Ovary (tissue), 9 donors: ENCODE results near the gene CHST9. TPM values are rescaled to one million over a fixed set of nuclear protein-coding genes. Genes with fewer than 3 reads are reported as not detected.

Experiments
- DNase-seq, 5 donors: peaks; one replicate each; pipeline ENCODE4 v3.0.0-alpha.2; 2019 to 2020
- H3K27ac ChIP-seq, 2 donors: fragments of 200-600 bp; one replicate each; pipeline versions ENCODE4 v1.5.1 to v1.8.0; 2019 to 2022
- H3K27me3 ChIP-seq: fragments of 200-600 bp; one replicate; pipeline ENCODE4 v1.8.0; 2022
- H3K36me3 ChIP-seq: fragments of 200-600 bp; sonication (generic); one replicate; pipeline ENCODE4 v1.5.1; 2019
- H3K4me1 ChIP-seq: one replicate; pipeline ENCODE4 v1.8.1; 2013; ENCODE audit warnings: mild to moderate bottlenecking, moderate library complexity; ENCODE audit not compliant: insufficient read depth
- H3K4me3 ChIP-seq: fragments of 200-600 bp; sonication (generic); one replicate; pipeline ENCODE4 v1.5.1; 2017
- H3K9me3 ChIP-seq, 2 donors: fragments of 200-600 bp in 1 of 2; sonication (generic) in 1 of 2; one replicate each; pipeline versions ENCODE4 v1.5.1 to v1.8.1; 2013 to 2019; ENCODE audit warnings: mild to moderate bottlenecking in 1 of 2, moderate library complexity in 1 of 2
- EP300 ChIP-seq: sonication (generic); formaldehyde crosslinking; IDR thresholded peaks from one replicate; pipeline ENCODE4 v1.6.1; 2017; ENCODE audit warnings: antibody characterized with exemption
- POLR2A ChIP-seq: fragments of 450-650 bp; IDR thresholded peaks from one replicate; pipeline ENCODE4 v1.6.1; 2017; ENCODE audit warnings: antibody characterized with exemption, mild to moderate bottlenecking, moderate library complexity
- WGBS, 3 donors: extraction: QIAGEN DNeasy Blood & Tissue Kit in 1 of 3; methylation state at CpG; one replicate each; pipeline versions ENCODE4 v1.1.5 to v1.1.7; 2013 to 2017; 5-methylcytosine and 5-hydroxymethylcytosine counted together
- intact Hi-C, 4 donors: fragments of 100-400 bp; cut with DNase I; formaldehyde crosslinking; loops; one replicate each; pipeline versions ENCODE4 v1.11.0 to v1.15.1; 2022 to 2023
- polyA plus RNA-seq, 2 donors: library from polyadenylated mRNA; stranded (reverse); fragments of 200-250 nt in 1 of 2; fragments of 350-450 nt in 1 of 2; fragmentation: Illumina TruSeq in 1 of 2; extraction: RNeasy Lipid Tissue Mini Kit (QIAGEN cat#74804) in 1 of 2; gene quantifications; one replicate each; pipeline ENCODE4 v1.2.3, GENCODE V29; 2013 to 2014
- total RNA-seq, 7 donors: library from RNA; depleted of rRNA in 2 of 7; stranded (reverse); fragments of >200 nt in 2 of 7; fragmentation: NEBNext Ultra II Directional in 3 of 7; extraction: Animal tissue kit (Norgen Biotek cat#: 25700) in 3 of 7; gene quantifications; one replicate each; pipeline versions ENCODE4 v1.1.0 to v1.2.4, GENCODE V29; 2016 to 2023
- TF ChIP-seq, protein P1 (sequence below), 3 donors: fragments of 450-650 bp in 2 of 3; fragments of 200-600 bp in 1 of 3; IDR thresholded peaks; one replicate each; pipeline versions ENCODE4 v1.5.1 to v1.8.0; 2016 to 2022; ENCODE audit warnings: antibody characterized with exemption in 3 of 3, mild to moderate bottlenecking in 1 of 3
- donor health status: DM: no; HTN: no; CAD: no; lungs with moderate emphysema.
- donor health status: DM: no; HTN: no; CAD: no.
- donor health status: Bipolar disorder and iron deficiency.
- donor health status: DM: yes; HTN: yes; CAD: no.
- donor health status: DM: no; HTN: no; CAD: no.
- donor health status: DM: yes; HTN: yes; CAD: no.

The CHST9 gene
- total and polyA plus RNA-seq, 9 donors, result 0.02 to 3.6 (median 0.12) TPM; not detected in 1

DNA sequence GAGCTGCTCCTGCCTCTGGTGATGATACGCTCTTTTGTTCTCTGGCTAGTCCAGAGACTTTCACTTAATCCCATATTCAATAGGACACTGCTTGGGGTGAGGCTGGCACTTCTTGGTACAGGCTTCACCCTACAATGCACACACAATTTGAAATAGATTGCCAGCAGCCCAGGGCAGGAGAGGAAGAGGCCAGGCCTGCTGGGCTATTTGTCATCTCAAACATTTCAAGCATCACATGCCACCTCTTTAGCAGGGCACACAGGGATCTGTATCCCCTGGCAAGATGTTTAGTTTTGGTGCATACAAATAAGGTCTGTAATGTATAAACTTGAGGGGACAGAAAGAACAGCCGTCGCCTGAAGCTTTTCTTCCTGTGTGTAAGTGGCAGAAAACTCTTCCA, 120.4 kb downstream of the CHST9 start:
- DNase-seq, result no peak
- Histone ChIP-seq H3K9me3 (no peaks in the 10 kb centered on the region), H3K27ac (no peak overlapping the region), H3K27me3 (no peaks in the 10 kb centered on the region), H3K4me1 (no peaks in the 10 kb centered on the region), H3K36me3 (no peaks in the 10 kb centered on the region), H3K4me3 (no peak overlapping the region)
- TF ChIP-seq, protein P1, sequence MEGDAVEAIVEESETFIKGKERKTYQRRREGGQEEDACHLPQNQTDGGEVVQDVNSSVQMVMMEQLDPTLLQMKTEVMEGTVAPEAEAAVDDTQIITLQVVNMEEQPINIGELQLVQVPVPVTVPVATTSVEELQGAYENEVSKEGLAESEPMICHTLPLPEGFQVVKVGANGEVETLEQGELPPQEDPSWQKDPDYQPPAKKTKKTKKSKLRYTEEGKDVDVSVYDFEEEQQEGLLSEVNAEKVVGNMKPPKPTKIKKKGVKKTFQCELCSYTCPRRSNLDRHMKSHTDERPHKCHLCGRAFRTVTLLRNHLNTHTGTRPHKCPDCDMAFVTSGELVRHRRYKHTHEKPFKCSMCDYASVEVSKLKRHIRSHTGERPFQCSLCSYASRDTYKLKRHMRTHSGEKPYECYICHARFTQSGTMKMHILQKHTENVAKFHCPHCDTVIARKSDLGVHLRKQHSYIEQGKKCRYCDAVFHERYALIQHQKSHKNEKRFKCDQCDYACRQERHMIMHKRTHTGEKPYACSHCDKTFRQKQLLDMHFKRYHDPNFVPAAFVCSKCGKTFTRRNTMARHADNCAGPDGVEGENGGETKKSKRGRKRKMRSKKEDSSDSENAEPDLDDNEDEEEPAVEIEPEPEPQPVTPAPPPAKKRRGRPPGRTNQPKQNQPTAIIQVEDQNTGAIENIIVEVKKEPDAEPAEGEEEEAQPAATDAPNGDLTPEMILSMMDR (IDR thresholded peaks at IDR 0.05), result no peak
- TF ChIP-seq EP300 (no peak), POLR2A (no peak)
- 56 to 73% (median 64%) methylated on average over 3 of the region's 3 CpGs for WGBS, 3 donors
- intact Hi-C loops, result no loop called here

DNA sequence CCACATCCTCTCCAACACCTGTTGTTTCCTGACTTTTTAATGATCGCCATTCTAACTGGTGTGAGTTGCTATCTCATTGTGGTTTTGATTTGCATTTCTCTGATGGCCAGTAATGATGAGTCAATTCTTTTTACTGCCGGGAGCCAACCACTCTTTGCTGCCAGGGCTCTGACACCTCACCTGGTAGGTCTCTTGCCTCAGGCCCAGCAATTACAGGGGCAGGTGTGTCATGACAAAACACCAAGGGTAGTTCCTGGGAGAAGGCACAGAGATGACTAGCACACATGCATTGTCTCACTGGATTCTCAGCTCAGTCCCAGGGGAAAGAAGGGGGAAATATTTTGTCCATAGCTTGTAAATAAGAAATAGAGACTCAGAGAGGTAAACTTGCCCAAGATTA, 122.3 kb downstream of the CHST9 start:
- Histone ChIP-seq H3K4me3 (no peak overlapping the region), H3K36me3 (no peaks in the 10 kb centered on the region), H3K27ac (no peak overlapping the region), H3K4me1 (no peaks in the 10 kb centered on the region), H3K9me3 (no peaks in the 10 kb centered on the region), H3K27me3 (no peaks in the 10 kb centered on the region)
- intact Hi-C loops, result no loop called here
- 84 to 86% (median 85%) methylated on average over 2 of the region's 2 CpGs for WGBS, 3 donors
- TF ChIP-seq, protein P1 (IDR thresholded peaks at IDR 0.05), result no peak
- no peak for TF ChIP-seq POLR2A
- no peak for TF ChIP-seq EP300
- DNase-seq, result no peak

DNA sequence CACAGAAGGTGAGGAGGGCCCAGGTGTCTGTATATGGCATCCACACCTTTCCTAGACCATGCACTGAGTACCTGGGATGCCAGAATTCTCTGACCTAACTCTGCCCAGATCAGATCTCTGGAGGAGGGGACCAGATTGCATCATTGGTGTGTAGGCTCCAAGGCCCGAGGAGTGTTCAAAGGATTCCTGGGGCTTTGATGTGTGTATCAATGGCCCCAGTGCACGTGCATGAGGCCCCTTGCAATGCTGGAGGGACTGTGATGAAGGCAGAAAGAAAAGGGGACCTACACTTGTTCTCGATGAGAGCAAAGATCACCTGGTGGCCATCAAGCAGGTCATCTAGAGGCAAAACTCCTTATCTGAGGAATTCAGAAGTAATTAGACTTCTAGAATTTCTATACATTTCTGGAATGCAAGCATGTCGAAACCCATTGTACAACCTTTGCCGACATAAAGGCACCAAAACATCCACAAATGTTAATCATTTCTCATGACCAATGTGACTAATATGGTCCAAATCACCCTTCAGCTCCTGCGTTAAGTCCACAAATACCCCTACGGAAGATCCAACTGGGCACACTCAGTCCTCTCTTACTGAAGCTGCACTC, 123.5 kb downstream of the CHST9 start:
- TF ChIP-seq, protein P1 (IDR thresholded peaks at IDR 0.05), result no peak
- TF ChIP-seq POLR2A (no peak), EP300 (no peak)
- Histone ChIP-seq H3K27me3 (no peaks in the 10 kb centered on the region), H3K27ac (no peak overlapping the region), H3K36me3 (no peaks in the 10 kb centered on the region), H3K9me3 (no peaks in the 10 kb centered on the region), H3K4me3 (no peak overlapping the region), H3K4me1 (no peaks in the 10 kb centered on the region)
- WGBS, 3 donors, result 89 to 91% (median 91%) methylated on average over 7 of the region's 7 CpGs
- intact Hi-C loops, result no loop called here
- no peak for DNase-seq

DNA sequence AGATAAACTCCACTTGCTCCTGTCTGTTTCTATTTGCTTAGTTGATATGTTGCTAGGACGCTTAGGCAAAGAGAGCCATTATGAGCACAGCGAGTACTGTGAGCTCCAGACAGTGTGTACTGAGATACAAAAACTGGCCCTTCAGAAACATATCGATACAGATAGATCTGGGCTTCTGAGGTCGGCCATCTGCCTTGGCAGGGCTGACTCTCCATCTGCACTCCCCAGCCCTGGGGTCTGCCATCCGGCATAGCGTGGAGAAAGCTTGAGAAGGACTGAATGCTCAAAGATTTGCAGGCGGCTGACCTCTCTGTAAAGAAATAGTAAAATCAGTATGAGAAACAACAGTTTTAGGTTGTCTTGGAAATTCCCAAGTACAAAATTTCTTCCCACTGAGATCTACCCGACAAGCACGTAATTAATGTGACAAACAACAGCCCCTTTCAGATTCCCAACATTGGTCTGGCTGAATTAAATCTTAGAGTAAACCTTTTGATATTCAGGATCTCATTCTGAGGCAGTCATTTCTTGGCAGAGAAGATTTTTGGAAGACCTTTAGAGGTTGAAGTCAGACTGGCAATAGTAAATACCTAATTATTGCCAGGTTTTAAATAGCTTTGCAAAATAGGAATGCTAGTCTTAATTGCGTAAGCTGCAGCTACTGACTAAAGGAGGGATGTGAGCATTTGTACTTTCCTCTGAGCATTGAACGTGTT, 127.4 kb downstream of the CHST9 start:
- TF ChIP-seq EP300 (no peak), POLR2A (no peak)
- TF ChIP-seq, protein P1 (IDR thresholded peaks at IDR 0.05), result no peak
- Histone ChIP-seq H3K36me3 (no peaks in the 10 kb centered on the region), H3K27me3 (no peaks in the 10 kb centered on the region), H3K27ac (no peak overlapping the region), H3K4me3 (no peak overlapping the region), H3K4me1 (no peaks in the 10 kb centered on the region), H3K9me3 (no peaks in the 10 kb centered on the region)
- 10 to 18% (median 11%) methylated on average over 11 of the region's 11 CpGs for WGBS, 3 donors
- peak in 1 of 5 donors; percentile 34 for DNase-seq
- intact Hi-C loops, result no loop called here
